HG02870 (cell line): Measurements from ENCODE around the gene NGEF.
"Not testable (repeated sequence)": the region's sequence is repeated elsewhere in the genome, so short reads cannot be mapped to it uniquely, and the experiment has no call there.

ENCODE experiments used
- ATAC-seq: cut with Tn5 transposase; IDR thresholded peaks from one replicate; pipeline ENCODE4 v1.9.1; 2021; ENCODE audit warnings: mild to moderate bottlenecking, moderate library complexity; ENCODE audit not compliant: unreplicated experiment

NGEF gene

DNA sequence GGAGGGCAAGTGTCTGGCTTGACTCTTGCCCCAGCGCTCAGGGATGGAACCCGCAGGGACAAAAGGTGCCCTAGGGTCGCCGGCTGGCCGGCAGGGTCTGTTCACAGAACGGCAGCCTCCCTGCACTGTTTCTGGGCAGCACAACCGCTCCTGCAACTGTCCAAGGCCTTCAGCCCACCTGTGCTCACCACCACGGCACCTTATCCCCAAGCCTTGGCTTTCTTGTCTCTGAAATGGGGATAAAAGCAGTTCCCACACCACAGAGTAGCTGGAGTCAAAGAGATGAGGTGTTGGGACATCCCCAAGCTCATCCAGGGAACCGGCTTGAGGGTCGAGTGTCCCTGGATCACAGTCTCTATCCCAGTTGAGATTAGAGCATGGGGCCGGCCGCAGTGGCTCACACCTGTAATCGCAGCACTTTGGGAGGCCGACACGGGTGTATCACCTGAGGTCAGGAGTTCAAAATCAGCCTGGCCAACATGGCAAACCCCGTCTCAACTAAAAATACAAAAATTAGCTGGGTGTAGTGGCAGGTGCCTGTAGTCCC, 138.3 kb downstream of the NGEF start:
- ATAC-seq: no peak

DNA sequence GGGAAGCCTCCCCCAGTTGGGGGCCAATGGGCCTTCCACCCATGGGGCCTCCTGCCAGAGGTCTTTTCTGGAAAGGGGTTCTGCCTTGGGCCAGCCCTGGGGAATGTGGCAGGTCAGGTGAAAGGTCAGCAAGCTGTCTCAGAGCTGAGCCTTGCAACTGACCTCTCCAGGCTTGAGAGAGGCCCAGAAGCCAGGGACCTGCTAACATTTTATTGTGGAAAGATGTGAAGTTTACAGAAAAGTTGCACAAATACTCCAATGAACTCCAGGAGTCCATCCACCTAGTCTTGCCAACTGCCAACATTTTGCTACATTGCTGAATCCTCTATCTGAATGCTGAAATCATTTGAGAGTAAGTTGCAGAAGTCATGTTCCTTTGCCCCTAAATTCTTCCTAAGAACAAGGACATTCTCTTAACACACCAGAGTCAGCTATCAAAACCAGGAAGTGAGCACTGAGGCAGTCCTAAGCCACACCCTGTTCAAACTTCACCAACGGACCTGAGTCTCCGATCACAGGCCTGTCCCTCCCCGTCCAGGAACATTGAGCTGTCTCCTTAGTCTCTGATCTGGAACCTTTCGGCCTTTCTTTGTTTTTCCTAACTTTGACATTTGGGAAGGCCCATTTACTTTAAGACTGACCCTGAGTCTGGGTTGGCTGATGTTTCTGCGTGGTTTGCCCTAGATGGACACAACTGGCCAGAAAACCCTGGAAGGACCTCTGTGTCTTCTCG, 139.0 kb downstream of the NGEF start:
- ATAC-seq: no peak

DNA sequence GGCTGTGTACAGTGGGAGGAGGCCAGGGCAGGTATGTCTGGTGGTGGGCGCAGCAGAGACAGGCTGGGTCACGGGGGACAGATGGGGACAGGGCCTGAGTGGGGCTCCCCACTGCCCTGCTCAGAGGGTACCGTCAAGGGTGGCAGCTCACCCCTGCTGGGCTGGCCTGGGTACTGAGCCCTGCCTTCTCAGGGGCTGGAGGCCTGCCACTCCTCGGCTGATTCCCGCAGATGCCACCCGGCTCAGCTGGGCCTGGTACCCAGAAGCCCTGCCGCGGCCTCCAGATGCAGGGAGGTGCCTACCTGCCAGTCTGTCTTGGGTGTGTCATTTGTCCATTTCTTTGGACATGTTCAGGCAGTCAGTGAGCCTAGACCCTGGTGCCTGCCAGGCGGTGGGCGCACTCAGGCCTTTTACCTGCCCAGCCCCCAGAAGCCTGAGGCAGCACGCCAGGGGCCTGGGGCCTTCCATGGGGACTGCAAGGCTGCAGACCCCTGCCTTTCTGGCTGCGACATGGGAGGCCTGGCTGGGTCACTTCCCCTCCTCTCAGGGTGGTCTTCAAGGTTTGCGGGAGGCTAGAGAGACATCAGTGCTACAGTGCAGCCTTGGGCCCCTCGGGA, 139.7 kb downstream of the NGEF start:
- no peak for ATAC-seq

DNA sequence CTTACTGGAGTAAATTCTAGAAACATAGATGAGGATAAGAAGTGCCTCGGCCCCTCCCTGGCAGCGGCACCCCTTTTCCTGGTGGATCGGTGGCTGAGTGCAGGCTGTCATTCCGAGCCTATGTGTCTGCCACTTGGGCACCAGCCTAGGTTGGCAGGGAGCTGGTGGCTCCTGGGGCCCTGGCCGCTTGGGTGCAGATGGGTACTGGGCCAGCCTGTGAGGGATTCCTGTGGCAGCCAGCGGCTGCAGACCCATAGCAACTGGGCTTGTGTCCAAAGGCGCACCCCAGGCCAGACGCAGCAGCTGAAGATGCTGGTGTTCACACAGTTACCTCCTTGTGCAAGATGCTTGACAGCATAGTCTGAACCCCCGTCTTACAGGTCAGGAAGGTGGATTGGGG, 140.2 kb downstream of the NGEF start:
- ATAC-seq: no peak

DNA sequence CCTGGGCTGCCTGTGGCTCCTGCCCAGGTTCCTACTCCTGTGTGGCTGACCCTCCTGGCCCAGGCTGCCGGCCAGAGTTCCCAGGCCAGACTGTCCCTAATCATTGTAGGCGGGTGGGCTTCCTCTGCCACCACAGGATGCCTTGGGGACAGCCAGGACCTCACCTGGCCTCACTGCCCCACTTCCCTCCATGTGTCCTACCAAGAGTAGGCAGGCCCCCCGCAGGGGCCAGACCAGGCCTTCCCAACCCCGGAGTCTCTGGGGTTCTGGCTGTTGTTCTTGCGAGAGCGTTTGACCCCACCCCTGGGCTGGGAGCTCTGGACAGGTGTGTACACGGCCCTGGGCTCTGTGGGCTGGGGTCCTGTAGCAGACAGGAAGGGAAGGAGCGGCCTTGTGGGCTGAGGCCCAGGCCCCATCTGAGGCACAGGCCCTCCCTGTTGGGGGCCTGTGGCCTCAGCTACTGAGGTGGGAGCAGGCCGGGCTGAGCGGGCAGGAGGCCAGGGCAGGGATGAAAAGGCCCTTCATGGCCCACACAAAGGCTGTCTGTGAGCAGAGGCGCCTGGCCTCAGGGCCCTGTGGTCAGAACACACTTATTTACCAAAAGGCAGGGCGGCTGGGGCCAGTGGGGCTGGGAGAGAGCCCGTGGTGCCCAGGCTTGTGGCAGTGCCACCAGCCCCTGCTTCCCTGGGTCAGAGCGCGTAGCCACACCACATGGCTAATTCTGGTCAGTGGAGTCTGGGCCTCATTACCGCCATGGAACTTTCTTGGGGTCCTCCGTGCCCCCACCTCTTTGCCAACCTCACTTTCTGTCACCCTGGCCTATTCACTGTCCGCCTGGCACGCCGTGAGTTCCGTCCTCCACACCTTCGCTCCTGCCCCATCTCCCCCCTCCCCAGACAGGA, 141.0 kb downstream of the NGEF start:
- no peak for ATAC-seq

DNA sequence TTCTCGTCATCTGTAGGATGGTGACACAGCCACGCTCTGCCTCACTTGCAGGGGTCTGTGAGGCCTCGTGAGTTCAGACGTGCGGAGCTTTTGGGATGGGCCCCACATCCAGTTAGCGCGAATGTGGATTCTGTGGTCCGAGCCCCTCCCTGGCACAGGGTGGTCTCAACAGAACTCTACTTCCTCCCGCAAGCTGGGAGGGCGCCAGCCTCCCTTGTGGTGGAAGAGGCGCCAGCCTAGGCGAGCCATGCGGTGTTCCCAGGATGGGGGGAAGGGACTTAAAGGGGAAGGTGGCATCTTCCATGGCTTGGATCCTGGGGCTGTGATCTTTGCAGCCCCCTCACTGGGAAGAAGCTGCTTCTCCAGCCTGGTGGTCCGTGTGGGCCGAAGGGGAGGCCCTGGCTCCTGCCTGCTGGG, 141.6 kb downstream of the NGEF start:
- no peak for ATAC-seq

DNA sequence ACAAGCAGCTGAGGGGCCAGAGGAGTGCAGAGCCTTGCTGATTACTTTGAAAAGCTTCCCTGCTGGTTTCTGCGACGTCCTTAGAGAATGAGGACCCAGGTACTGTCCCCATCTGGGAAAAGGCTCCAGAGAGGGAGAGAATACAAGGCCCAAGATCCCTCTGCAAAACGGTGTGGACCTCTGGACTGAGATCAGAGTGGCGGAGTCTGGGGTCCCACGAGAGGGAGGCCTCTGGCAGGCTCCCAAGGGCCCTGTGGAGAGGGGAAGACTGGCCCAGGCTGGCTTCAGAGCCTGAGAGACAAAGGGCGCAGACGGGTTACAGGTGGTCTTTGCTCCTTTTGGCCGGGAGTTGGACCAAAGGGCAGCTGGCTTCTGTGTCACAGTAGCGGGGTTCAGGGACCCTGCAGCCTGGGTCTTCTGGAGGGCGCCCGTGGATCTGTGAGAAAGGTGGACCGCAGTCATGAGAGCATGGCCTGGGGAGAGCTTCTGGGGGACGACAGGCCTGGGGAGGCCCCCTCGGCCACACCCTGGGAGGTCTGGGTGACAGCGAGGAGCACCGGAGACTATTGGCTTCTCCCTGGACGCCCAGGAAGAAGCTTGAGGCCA, 142.2 kb downstream of the NGEF start:
- ATAC-seq: no peak

DNA sequence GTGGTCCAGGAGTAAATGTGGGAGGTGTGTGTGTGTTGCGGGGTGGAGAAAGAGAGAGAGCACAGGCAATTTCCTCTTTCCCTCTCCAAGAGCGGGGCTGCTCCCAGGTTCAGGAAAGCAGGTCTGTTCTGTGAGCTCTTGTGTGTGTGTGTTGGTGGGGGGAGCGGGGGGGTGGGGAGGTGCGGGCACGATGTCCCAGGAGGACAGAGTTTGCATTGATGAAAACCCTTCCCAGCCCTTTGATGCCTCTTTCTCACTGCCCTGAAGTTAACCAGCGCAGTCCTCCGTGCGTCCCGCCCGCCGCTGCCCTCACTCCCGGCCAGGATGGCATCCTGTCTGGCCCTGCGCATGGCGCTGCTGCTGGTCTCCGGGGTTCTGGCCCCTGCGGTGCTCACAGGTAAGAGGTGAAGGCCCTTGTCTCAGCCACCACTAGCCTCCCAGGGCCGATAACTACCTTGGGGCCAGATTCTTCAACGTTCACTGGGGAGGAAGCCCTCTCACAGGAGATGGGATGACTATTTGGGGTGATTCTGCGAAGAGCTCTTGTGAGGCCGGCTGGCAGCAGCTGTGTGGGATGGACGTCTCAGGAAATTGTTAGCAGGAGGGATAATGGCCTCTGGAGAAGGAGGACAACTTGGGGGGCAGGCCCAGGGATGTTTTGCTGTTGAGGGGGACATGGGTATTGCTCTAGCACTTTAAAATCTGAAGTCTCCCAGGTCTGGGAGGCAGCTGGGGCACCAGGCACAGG, 142.9 kb downstream of the NGEF start, which contains the start of gene SNORC:
Gene SNORC, plus strand, starts transcription at position 247 of the 748 bp plus-strand sequence. Its CDS starts 78 bp downstream, at position 325.
- ATAC-seq: no peak

DNA sequence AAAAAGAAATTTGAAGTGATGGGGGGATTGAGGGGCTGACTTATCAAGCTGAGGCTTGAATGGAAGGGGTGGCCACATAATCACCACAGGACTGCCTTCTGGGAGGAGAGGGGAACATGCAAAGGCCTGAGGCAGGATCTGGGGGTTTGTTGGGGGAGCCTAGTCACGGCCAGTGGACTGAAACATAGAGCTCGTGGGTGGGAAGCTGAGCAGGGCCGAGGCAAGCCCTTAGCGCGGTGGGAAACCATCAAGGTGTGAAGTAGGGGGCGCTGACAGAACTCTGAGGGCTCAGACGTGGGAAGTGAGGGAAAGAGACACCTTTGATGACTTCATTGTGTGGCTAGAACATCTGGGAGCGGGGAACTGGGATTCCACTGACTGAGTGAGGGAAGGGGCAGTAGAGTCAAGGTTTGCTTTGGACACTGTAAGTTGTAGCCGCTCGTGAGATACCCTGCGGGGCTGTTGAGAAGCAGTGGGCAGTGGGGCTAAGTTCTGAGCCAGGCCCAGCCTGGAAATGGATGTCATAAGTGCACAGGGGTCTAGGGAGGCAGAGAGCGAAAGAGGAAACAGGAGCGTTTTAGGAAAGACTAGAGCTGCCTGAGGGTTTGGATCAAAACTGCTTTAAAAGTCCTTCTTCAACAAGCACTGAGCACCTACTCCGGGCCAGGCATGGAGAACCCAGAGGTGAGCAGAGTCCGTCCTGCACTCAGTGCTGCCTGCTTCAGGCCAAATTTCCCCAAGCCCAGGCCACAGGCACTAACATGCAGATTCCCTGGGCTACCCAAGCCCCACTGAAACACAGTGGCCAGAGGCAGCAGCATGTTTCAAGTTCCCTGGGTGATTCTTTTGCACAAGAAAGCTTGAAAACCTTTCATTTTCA, 143.7 kb downstream of the NGEF start:
- no peak for ATAC-seq

DNA sequence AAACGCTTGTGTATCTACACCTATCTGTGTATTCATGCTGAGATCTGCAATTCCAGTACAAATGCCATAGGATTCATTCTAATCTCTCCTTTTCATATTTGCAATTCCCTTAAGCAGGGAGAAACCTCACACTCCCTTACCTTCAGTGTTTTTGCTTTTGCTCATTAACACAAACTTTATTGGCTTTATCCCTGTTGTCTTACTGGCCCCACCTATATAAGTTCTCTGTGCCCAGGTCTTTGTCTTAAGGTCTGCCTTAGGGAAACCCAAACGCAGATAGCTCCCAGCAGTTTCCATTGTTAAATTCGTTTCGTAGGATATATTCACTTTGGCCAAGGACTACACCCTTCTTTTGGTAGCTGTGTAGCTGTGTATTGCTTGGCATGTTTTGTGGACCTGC, 147.0 kb downstream of the NGEF start:
- no peak for ATAC-seq

DNA sequence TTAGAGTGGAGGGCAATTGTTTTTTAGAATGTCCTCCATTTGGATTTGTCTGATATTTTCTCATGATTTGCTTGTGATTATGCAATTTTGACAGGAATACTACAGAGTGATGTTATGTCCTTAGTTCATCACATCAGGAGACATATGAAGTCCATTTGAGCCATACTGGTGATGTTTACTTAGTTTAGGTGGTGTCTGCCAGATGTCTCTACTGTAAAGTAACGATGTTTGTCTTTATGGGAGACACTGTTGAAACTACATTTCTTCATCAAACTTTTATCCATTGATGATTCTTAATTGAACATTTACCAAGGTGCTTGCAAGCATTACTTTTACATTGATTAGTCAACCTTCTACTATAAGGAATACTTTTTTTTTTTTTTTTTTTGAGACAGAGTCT, 147.9 kb downstream of the NGEF start:
- no peak for ATAC-seq

DNA sequence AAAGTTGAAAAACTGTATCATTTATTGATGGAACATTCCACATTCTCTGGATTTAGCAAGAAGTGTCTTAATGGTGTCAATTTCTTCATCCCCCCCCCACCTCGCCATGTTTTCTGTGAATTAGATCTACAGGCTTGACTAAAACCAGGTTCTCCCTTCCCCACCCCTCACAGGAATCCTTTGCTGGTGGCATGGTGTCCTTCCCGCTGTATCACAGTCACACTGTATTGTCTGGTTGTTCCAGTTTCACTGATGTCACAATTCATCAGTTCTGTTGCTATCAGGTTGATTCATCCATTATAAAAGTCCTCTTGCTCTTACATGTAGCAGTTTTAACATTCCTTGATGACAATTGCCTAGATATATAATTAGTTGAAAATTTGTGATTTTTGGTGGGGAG, 149.1 kb downstream of the NGEF start:
- ATAC-seq: no peak

DNA sequence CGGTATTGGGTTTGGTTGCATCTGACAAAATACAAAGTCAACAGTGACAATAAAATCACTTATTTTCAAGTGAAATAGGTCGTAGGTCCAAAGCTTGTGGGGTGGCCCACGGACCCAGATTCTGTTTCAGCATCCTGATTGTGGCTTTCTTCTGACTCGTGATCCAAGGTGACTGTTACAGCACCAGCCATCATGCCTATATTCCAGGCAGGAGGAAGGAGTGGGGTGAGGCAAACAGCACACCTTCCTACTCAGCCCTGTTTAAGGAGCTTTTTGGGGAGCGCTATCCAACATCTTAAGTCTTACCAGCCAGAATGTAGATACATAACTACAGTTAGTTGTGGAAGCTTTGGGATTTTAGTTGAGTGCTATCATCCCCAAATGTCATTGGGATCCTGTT, 151.7 kb downstream of the NGEF start:
- no peak for ATAC-seq

DNA sequence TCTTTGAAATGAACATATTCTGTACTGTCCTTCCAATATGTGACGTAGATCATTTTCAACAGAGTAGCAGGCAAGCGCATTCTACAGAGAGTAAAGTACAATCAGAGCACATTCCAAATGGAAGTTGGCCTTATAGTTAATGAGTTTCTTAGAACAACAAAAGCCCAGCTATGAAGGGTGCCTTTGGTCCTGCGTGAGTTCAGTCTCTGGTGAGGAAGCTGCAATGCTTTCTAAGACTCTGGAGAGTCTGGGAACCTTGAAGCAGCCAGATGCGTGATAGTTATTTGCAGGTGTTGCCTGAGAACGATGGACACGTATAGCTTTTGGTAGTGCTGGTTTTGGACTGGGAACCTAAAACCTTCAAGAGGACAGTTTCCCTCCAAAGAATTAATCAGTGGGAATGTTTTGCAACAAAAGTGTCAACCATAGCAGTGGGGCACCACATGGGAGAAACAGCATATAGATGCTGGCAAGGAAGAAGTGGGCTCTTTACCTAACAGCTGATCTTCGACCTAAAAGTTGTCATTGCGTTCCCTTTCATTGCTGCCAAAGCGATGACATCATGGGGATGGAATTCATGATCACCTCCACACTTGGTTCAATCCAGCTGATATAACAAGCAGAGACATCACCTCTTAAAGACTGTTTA, 152.3 kb downstream of the NGEF start:
- no peak for ATAC-seq

DNA sequence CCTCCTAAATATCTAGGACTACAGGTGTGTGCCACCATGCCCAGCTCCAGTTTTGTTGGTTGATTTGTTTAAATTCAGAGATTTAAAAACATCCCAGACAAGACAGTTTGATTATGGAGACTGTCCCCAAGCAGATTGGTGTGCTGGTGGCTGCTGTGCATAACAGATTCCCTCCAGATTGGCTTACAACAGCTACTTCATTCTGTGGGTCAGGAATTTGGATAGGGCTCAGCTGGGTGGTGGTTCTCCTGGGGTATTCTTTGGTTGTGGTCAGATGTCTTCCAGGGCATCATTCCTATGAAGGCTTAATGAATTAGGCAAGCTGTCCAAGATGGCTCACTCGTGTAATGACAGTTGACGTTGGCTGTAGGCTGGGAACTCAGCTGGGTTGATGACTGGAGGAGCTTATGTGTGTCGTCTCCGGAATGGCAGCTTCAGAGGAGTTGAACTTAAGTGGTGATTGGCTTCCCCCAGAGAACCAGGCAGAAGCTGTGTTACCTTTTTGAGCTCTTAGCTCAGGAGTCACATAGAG, 153.6 kb downstream of the NGEF start:
- ATAC-seq: no peak

DNA sequence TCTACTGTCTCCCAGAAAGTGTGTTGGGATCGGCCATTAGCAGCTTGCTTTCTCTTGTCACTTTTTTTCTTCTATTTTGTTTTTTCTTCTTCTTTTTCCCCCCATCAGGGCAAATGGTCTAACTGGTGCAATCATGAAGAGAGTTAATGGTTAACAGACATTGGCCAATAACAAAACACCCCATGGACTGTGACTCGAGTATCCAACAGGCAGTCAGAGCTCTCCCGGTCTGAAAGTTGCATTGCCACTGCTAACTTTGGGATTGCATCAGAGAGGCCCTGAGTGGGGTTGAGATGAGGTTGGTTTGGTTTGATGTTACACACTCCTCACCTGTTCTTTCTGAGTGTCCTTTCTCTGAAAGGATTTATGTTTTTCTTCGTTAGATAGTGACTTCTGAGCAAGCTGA, 155.9 kb downstream of the NGEF start:
- no peak for ATAC-seq

DNA sequence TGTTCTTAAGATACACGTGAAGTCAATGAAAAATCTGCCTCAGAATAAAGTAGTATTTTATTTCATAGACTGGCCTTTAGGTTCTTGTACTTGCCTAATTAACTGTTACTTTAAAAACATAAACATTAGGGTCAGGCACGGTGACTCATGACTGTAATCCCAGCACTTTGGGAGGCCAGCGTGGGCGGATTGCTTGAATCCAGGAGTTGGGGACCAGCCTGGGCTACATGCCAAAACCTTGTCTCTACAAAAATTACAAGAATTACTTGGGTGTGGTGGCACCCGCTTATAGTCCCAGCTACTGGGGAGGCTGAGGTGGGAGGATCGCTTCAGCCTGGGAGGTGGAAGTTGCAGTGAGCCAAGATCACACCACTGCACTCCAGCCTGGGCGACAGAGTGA, 159.0 kb downstream of the NGEF start:
- ATAC-seq: no peak

DNA sequence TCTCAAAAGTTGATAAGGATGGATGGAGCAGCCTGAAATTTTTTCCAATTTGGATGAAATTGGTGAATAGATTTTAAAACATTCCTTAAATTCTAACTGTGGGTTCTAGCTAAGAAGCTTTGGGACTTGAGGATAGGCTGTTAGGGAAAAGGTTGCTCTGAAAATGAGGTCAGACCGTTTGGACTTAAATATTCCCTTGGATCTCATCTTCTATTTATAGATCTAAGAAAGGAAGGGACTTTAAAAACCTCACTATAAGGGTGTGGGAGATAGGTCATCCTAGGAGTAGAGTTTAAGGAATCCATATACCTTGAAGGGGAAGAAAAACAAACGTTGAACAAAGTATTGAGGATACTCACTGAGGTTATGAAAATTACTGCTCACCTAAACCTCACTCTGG, 160.4 kb downstream of the NGEF start:
- ATAC-seq: no peak

DNA sequence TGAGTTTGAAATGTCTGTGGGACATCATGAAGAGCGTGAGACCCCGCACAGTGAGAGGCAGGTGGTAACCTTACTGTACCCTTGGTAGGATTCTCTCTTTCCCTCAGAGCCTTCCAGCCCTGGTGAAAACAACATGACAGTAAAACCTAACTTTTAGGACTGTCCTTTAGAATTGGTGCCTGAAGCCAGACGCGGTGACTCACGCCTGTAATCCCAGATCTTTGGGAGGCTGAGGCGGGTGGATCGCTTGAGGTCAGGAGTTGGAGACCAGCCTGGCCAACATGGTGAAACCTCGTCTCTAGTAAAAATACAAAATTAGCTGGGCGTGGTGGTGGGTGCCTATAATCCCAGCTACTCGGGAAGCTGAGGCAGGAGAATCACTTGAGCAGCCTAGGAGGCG, 161.0 kb downstream of the NGEF start:
- not testable (repeated sequence) for ATAC-seq
